Neural cell (in vitro differentiated cells): ENCODE measurements around the gene SEC63.

Experiments used
- CTCF ChIP-seq: fragments of 450-650 bp; IDR thresholded peaks from 2 replicates; pipeline ENCODE4 v1.5.1; 2014; ENCODE audit warnings: antibody characterized with exemption, mild to moderate bottlenecking, moderate library complexity; ENCODE audit not compliant: poor library complexity, severe bottlenecking
- MXI1 ChIP-seq: fragments of 450-650 bp; conservative IDR thresholded peaks from 2 replicates; pipeline ENCODE4 v1.6.1; 2014; ENCODE audit warnings: antibody characterized with exemption, mild to moderate bottlenecking; ENCODE audit not compliant: poor library complexity, severe bottlenecking
- POLR2AphosphoS5 ChIP-seq: IDR thresholded peaks from 2 replicates; pipeline ENCODE4 v1.6.1; 2012
- RAD21 ChIP-seq: fragments of 450-650 bp; conservative IDR thresholded peaks from 2 replicates; pipeline ENCODE4 v1.6.1; 2014; ENCODE audit warnings: antibody characterized with exemption, mild to moderate bottlenecking, moderate library complexity
- SMC3 ChIP-seq: fragments of 450-650 bp; conservative IDR thresholded peaks from 2 replicates; pipeline ENCODE4 v1.6.1; 2014; ENCODE audit warnings: antibody characterized with exemption, mild to moderate bottlenecking, moderate library complexity; ENCODE audit not compliant: poor library complexity
- TAF1 ChIP-seq: IDR thresholded peaks from 2 replicates; pipeline ENCODE4 v1.6.1; 2012; ENCODE audit warnings: low read depth
- TF ChIP-seq, protein P1 (sequence below): IDR thresholded peaks from 2 replicates; pipeline ENCODE4 v1.6.1; 2012; ENCODE audit warnings: borderline replicate concordance

- TF ChIP-seq CTCF (no peak), RAD21 (no peak), POLR2AphosphoS5 (no peak), SMC3 (no peak), MXI1 (no peak), TAF1 (no peak)
- TF ChIP-seq, protein P1, sequence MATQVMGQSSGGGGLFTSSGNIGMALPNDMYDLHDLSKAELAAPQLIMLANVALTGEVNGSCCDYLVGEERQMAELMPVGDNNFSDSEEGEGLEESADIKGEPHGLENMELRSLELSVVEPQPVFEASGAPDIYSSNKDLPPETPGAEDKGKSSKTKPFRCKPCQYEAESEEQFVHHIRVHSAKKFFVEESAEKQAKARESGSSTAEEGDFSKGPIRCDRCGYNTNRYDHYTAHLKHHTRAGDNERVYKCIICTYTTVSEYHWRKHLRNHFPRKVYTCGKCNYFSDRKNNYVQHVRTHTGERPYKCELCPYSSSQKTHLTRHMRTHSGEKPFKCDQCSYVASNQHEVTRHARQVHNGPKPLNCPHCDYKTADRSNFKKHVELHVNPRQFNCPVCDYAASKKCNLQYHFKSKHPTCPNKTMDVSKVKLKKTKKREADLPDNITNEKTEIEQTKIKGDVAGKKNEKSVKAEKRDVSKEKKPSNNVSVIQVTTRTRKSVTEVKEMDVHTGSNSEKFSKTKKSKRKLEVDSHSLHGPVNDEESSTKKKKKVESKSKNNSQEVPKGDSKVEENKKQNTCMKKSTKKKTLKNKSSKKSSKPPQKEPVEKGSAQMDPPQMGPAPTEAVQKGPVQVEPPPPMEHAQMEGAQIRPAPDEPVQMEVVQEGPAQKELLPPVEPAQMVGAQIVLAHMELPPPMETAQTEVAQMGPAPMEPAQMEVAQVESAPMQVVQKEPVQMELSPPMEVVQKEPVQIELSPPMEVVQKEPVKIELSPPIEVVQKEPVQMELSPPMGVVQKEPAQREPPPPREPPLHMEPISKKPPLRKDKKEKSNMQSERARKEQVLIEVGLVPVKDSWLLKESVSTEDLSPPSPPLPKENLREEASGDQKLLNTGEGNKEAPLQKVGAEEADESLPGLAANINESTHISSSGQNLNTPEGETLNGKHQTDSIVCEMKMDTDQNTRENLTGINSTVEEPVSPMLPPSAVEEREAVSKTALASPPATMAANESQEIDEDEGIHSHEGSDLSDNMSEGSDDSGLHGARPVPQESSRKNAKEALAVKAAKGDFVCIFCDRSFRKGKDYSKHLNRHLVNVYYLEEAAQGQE = no peak
Observed at GRCh38 chr6:107943626-107944439, 14.2 kb downstream of the SEC63 start.
